Natural killer cell (primary cell): ENCODE data around the gene CLDN24. TPM values are rescaled to one million over a fixed set of nuclear protein-coding genes. Genes with fewer than 3 reads are reported as not detected.

Experiments used
- ATAC-seq, 3 donors: fragments of 150-1000 bp in 2 of 3; fragments of 200-7000 bp in 1 of 3; cut with Tn5 transposase; 1 replicate in 1 of 3; 2 replicates in 2 of 3; pipeline ENCODE4 v1.10.0; 2021; ENCODE audit warnings: mild to moderate bottlenecking in 2 of 3, moderate library complexity in 2 of 3
- DNase-seq, 2 donors: peaks; one replicate each; pipeline versions ENCODE4 v3.0.0 to v3.0.0-alpha.2; 2013 to 2021; ENCODE audit warnings: mixed read lengths in 1 of 2
- H3K27ac ChIP-seq: one replicate; pipeline ENCODE4 v1.5.1; 2013; ENCODE audit warnings: mild to moderate bottlenecking, low read length
- H3K27me3 ChIP-seq: one replicate; pipeline ENCODE4 v1.6.1; 2013; ENCODE audit warnings: low read length; ENCODE audit not compliant: control insufficient read depth, insufficient read depth
- H3K36me3 ChIP-seq: one replicate; pipeline ENCODE4 v1.6.1; 2013; ENCODE audit warnings: low read length; ENCODE audit not compliant: control insufficient read depth, insufficient read depth
- H3K4me1 ChIP-seq: one replicate; pipeline ENCODE4 v1.6.1; 2013; ENCODE audit warnings: low read length; ENCODE audit not compliant: control insufficient read depth, insufficient read depth
- H3K4me3 ChIP-seq: one replicate; pipeline ENCODE4 v1.5.1; 2013; ENCODE audit warnings: low read length
- H3K9me3 ChIP-seq: one replicate; pipeline ENCODE4 v1.6.1; 2013; ENCODE audit warnings: low read length; ENCODE audit not compliant: control insufficient read depth, insufficient read depth
- H3K27ac Mint-ChIP-seq, 2 donors: one replicate each; pipeline ENCODE4 v1.8.0; 2022; ENCODE audit warnings: mild to moderate bottlenecking in 2 of 2, mixed read lengths in 2 of 2, moderate library complexity in 1 of 2
- H3K27me3 Mint-ChIP-seq, 2 donors: one replicate each; pipeline ENCODE4 v1.8.0; 2022; ENCODE audit warnings: low read depth in 2 of 2, mixed read lengths in 2 of 2
- H3K36me3 Mint-ChIP-seq: one replicate; pipeline ENCODE4 v1.8.0; 2022; ENCODE audit warnings: mixed read lengths
- H3K4me1 Mint-ChIP-seq, 2 donors: one replicate each; pipeline ENCODE4 v1.8.0; 2022; ENCODE audit warnings: mixed read lengths in 2 of 2
- H3K4me3 Mint-ChIP-seq: one replicate; pipeline ENCODE4 v1.8.0; 2022; ENCODE audit warnings: mild to moderate bottlenecking, moderate library complexity, mixed read lengths
- H3K9me3 Mint-ChIP-seq, 2 donors: one replicate each; pipeline ENCODE4 v1.8.0; 2022; ENCODE audit warnings: mixed read lengths in 2 of 2
- CTCF ChIP-seq: fragments of 200-600 bp; IDR thresholded peaks from one replicate; pipeline ENCODE4 v1.8.0; 2022; ENCODE audit warnings: antibody characterized with exemption
- WGBS: methylation state at CpG from one replicate; pipeline ENCODE4 v1.1.7; 2013; ENCODE audit warnings: missing lambda C conversion rate; ENCODE audit not compliant: insufficient coverage; 5-methylcytosine and 5-hydroxymethylcytosine counted together
- intact Hi-C: fragments of 100-400 bp; cut with micrococcal nuclease; formaldehyde crosslinking; loops from one replicate; pipeline ENCODE4 v1.14.2; 2022
- total RNA-seq, 4 donors: library from RNA; stranded (reverse); fragments of 120-200 nt in 1 of 4; gene quantifications; one replicate each; pipeline versions ENCODE4 v1.2.3 to v1.2.4, GENCODE V29; 2013 to 2022

Gene CLDN24
- total RNA-seq, 3 donors from 2014 or later (not counting 1 experiment from before 2014, with no cell fraction given), result 1.3 TPM; not detected in 2

- no peaks in the 10 kb centered on the region for H3K9me3 Mint-ChIP-seq
- WGBS, result 83% methylated on average over 3 of the region's 5 CpGs
Measured at GRCh38 chr4:183352546-183352945, 30.3 kb upstream of the CLDN24 start.

GRCh38 chr4:183350317-183351071 lies 28.3 kb upstream of the CLDN24 start:
- no peaks in the 10 kb centered on the region for H3K4me1 Mint-ChIP-seq

More at GRCh38 chr4:183352546-183352945, 30.3 kb upstream of the CLDN24 start:
- H3K27ac ChIP-seq, result no peak overlapping the region
- H3K4me3 ChIP-seq, result no peak overlapping the region
- no peaks in the 10 kb centered on the region for H3K36me3 Mint-ChIP-seq
- H3K36me3 ChIP-seq, result no peaks in the 10 kb centered on the region
- TF ChIP-seq CTCF, result no peak
- no peaks in the 10 kb centered on the region for H3K9me3 ChIP-seq
- no peak for ATAC-seq
- peaks cover 1% of the 10 kb centered on the region for H3K27me3 ChIP-seq
- H3K27me3 Mint-ChIP-seq, result peaks cover 15 to 21% of the 10 kb centered on the region in 2 donors
- H3K4me1 ChIP-seq, result no peaks in the 10 kb centered on the region
- no peak overlapping the region for H3K27ac Mint-ChIP-seq
- H3K4me3 Mint-ChIP-seq, result no peak overlapping the region
- no peaks in the 10 kb centered on the region for H3K4me1 Mint-ChIP-seq
- DNase-seq, result no peak
- intact Hi-C loops, result no loop called here

GRCh38 chr4:183349673-183350072 lies 27.4 kb upstream of the CLDN24 start:
- DNase-seq (no peak), ATAC-seq (no peak)
- peaks cover 9 to 19% of the 10 kb centered on the region in 2 donors for H3K27me3 Mint-ChIP-seq
- Histone ChIP-seq H3K27ac (no peak overlapping the region), H3K4me3 (no peak overlapping the region), H3K27me3 (peaks cover 3% of the 10 kb centered on the region), H3K9me3 (no peaks in the 10 kb centered on the region), H3K36me3 (no peaks in the 10 kb centered on the region), H3K4me1 (no peaks in the 10 kb centered on the region)
- H3K9me3 Mint-ChIP-seq, result no peaks in the 10 kb centered on the region
- H3K36me3 Mint-ChIP-seq, result no peaks in the 10 kb centered on the region
- H3K4me1 Mint-ChIP-seq, result no peaks in the 10 kb centered on the region
- H3K4me3 Mint-ChIP-seq, result no peak overlapping the region
- intact Hi-C loops, result no loop called here
- 93% methylated on average over 9 of the region's 9 CpGs for WGBS
- no peak overlapping the region for H3K27ac Mint-ChIP-seq
- no peak for TF ChIP-seq CTCF

More at GRCh38 chr4:183350317-183351071, 28.3 kb upstream of the CLDN24 start:
- Mint-ChIP-seq H3K27ac (no peak overlapping the region), H3K27me3 (peaks cover 9 to 18% of the 10 kb centered on the region in 2 donors), H3K4me3 (no peak overlapping the region), H3K9me3 (no peaks in the 10 kb centered on the region), H3K36me3 (no peaks in the 10 kb centered on the region)
- Histone ChIP-seq H3K4me1 (no peaks in the 10 kb centered on the region), H3K27ac (no peak overlapping the region), H3K4me3 (no peak overlapping the region), H3K36me3 (no peaks in the 10 kb centered on the region), H3K9me3 (no peaks in the 10 kb centered on the region), H3K27me3 (peaks cover 3% of the 10 kb centered on the region)
- ATAC-seq, result no peak
- intact Hi-C loops, result no loop called here
- 91% methylated on average over 17 of the region's 17 CpGs for WGBS
- DNase-seq, result no peak
- no peak for TF ChIP-seq CTCF
